Loucy (cell line): ENCODE measurements around the gene DHX32.

Experiments
- CTCF ChIP-seq: fragments of 200-600 bp; sonication (generic); conservative IDR thresholded peaks from 2 replicates; pipeline ENCODE4 v1.5.1; 2014; ENCODE audit warnings: mild to moderate bottlenecking, antibody characterized with exemption, low read length
- EZH2phosphoT487 ChIP-seq: fragments of 200-600 bp; IDR thresholded peaks from 2 replicates; pipeline ENCODE4 v1.6.1; 2018; ENCODE audit warnings: antibody characterized with exemption, mild to moderate bottlenecking, moderate library complexity, borderline replicate concordance

GRCh38 chr10:125857185-125857760, 23.8 kb downstream of the DHX32 start:
- TF ChIP-seq CTCF (no peak), EZH2phosphoT487 (no peak)
